Gastrocnemius medialis (tissue), 4 donors: ENCODE data around the gene OCIAD1. TPM values are rescaled to one million over a fixed set of nuclear protein-coding genes. Genes with fewer than 3 reads are reported as not detected.
"Not testable (repeated sequence)": the region's sequence is repeated elsewhere in the genome, so short reads cannot be mapped to it uniquely, and the experiment has no call there.

Experiments used
- ATAC-seq, 2 donors: fragments of 150-250 bp; one replicate each; pipeline ENCODE4 v1.9.1; 2016
- DNase-seq, 2 donors: peaks; one replicate each; pipeline ENCODE4 v3.0.0-alpha.2; 2019
- H3K27ac ChIP-seq, 4 donors: fragments of 200-600 bp; sonication (generic); 1 replicate in 1 of 4; 2 replicates in 3 of 4; pipeline ENCODE4 v1.5.1; 2016 to 2018; ENCODE audit warnings: mild to moderate bottlenecking in 2 of 4, moderate library complexity in 1 of 4
- H3K27me3 ChIP-seq, 3 donors: fragments of 200-600 bp; sonication (generic) in 2 of 3; 1 replicate in 1 of 3; 2 replicates in 2 of 3; pipeline versions ENCODE4 v1.5.1 to v1.6.0; 2016 to 2019; ENCODE audit warnings: mild to moderate bottlenecking in 1 of 3, moderate library complexity in 1 of 3
- H3K36me3 ChIP-seq, 2 donors: fragments of 200-600 bp; sonication (generic) in 1 of 2; one replicate each; pipeline ENCODE4 v1.5.1; 2017 to 2018
- H3K4me1 ChIP-seq, 2 donors: fragments of 200-600 bp; sonication (generic) in 1 of 2; one replicate each; pipeline ENCODE4 v1.5.1; 2016 to 2017; ENCODE audit warnings: mild to moderate bottlenecking in 2 of 2
- H3K4me3 ChIP-seq, 4 donors: fragments of 200-600 bp; sonication (generic) in 3 of 4; 1 replicate in 1 of 4; 2 replicates in 3 of 4; pipeline ENCODE4 v1.5.1; 2016 to 2019; ENCODE audit warnings: mild to moderate bottlenecking in 2 of 4
- H3K9me3 ChIP-seq, 3 donors: fragments of 200-600 bp; sonication (generic) in 2 of 3; 1 replicate in 1 of 3; 2 replicates in 2 of 3; pipeline ENCODE4 v1.5.1; 2016 to 2019
- CTCF ChIP-seq, 5 experiments: fragments of 450-650 bp in 3 of 5; fragments of 200-600 bp in 2 of 5; sonication (generic) in 2 of 5; IDR thresholded peaks in 4 of 5; conservative IDR thresholded peaks in 1 of 5; 1 replicate in 4 of 5; 2 replicates in 1 of 5; pipeline ENCODE4 v1.5.1; 2016 to 2019; ENCODE audit warnings: antibody characterized with exemption in 5 of 5, mild to moderate bottlenecking in 3 of 5, moderate library complexity in 3 of 5
- POLR2A ChIP-seq, 2 donors: fragments of 450-650 bp; IDR thresholded peaks; one replicate each; pipeline ENCODE4 v1.6.1; 2017; ENCODE audit warnings: antibody characterized with exemption in 2 of 2, mild to moderate bottlenecking in 2 of 2, moderate library complexity in 2 of 2
- in situ Hi-C, 4 donors: fragments of 200-750 bp; cut with MboI; loops; one replicate each; pipeline versions ENCODE4 v1.15.0 to v1.8.0; 2017; ENCODE audit warnings: low sequenced_read_pairs in 4 of 4
- intact Hi-C: fragments of 100-400 bp; cut with DNase I; formaldehyde crosslinking; loops from one replicate; pipeline ENCODE4 v1.15.1; 2023; ENCODE audit warnings: low total_unique reads
- total RNA-seq, 4 donors: library from RNA; depleted of rRNA; stranded (reverse); fragments of >200 nt; gene quantifications; one replicate each; pipeline versions ENCODE4 v1.1.0 to v1.2.3, GENCODE V29; 2016

Gene OCIAD1
- total RNA-seq, 4 donors from 2014 or later, result 84.4 to 157 (median 126) TPM

- no peaks in the 10 kb centered on the region for H3K4me1 ChIP-seq
Measured at GRCh38 chr4:48854982-48855381, 24.1 kb downstream of the OCIAD1 start.

DNA sequence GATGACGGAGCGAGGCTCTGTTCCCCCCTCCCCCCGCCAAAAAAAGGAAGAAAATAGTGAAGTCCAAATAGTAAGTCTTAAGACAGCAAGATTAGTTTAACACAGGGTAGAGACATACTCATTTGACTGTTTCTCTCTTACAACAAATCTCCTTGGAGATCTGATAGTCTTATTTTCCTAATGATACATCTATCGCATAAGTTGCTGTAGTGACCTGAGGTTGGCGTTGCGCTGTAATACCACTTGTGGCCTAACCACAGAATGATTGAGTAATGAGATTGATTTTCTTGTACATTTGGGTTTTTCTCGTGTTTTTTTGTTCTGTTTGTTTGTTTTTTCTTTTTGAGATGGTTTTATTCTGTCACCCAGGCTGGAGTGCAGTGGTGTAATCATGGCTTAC lies 27.2 kb downstream of the OCIAD1 start:
- Histone ChIP-seq H3K4me3 (no peak overlapping the region), H3K9me3 (no peaks in the 10 kb centered on the region), H3K27ac (no peak overlapping the region), H3K27me3 (no peaks in the 10 kb centered on the region), H3K4me1 (no peaks in the 10 kb centered on the region), H3K36me3 (peaks cover 0 to 43% of the 10 kb centered on the region in 2 donors)
- in situ Hi-C loops (no loop called here), intact Hi-C loops (no loop called here)
- DNase-seq, result no peak
- ATAC-seq, result no peak
- TF ChIP-seq CTCF (IDR thresholded peaks at IDR 0.05 in 4 of 5, conservative IDR thresholded peaks at IDR 0.05 in 1 of 5), result no peak
- no peak for TF ChIP-seq POLR2A (IDR thresholded peaks at IDR 0.05)

More at GRCh38 chr4:48854982-48855381, 24.1 kb downstream of the OCIAD1 start:
- Histone ChIP-seq H3K9me3 (no peaks in the 10 kb centered on the region), H3K27me3 (no peaks in the 10 kb centered on the region), H3K36me3 (peaks cover 0 to 51% of the 10 kb centered on the region in 2 donors), H3K27ac (no peak overlapping the region), H3K4me3 (no peak overlapping the region)
- TF ChIP-seq POLR2A (IDR thresholded peaks at IDR 0.05), result no peak
- no peak for TF ChIP-seq CTCF (IDR thresholded peaks at IDR 0.05 in 4 of 5, conservative IDR thresholded peaks at IDR 0.05 in 1 of 5)
- in situ Hi-C loops (no loop called here), intact Hi-C loops (no loop called here)
- no peak for ATAC-seq
- no peak for DNase-seq

DNA sequence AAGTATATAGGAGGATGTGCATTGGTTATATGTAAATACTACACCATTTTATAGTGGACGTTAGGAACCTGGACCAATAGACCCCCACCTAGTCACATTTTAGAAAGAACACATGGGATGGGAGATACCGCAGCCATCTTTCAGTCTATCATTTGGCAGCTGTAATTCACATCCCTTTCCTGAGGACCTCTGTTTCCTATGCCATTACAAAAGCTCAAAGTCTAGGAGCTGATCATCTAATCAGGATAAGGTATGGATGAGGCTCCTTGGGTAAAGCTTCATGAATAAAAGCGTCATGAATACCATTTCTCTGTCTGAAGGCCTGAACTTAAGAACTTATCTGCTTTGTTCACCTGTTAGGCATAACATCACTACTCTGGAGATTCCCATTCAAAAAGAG lies 31.1 kb downstream of the OCIAD1 start:
- intact Hi-C loops, result no loop called here
- peaks cover 0 to 30% of the 10 kb centered on the region in 2 donors for H3K36me3 ChIP-seq
- no peaks in the 10 kb centered on the region for H3K9me3 ChIP-seq
- no peak overlapping the region for H3K27ac ChIP-seq
- H3K4me3 ChIP-seq, result no peak overlapping the region
- no peaks in the 10 kb centered on the region for H3K4me1 ChIP-seq
- no peak for DNase-seq
- TF ChIP-seq POLR2A (IDR thresholded peaks at IDR 0.05), result no peak
- TF ChIP-seq CTCF (IDR thresholded peaks at IDR 0.05 in 4 of 5, conservative IDR thresholded peaks at IDR 0.05 in 1 of 5), result no peak
- in situ Hi-C loops, result no loop called here
- no peaks in the 10 kb centered on the region for H3K27me3 ChIP-seq
- no peak for ATAC-seq

GRCh38 chr4:48862661-48863060 lies 31.8 kb downstream of the OCIAD1 start:
- Histone ChIP-seq H3K9me3 (no peaks in the 10 kb centered on the region), H3K27me3 (no peaks in the 10 kb centered on the region), H3K4me3 (no peak overlapping the region), H3K36me3 (peaks cover 0 to 30% of the 10 kb centered on the region in 2 donors), H3K4me1 (no peaks in the 10 kb centered on the region), H3K27ac (no peak overlapping the region)
- intact Hi-C loops (no loop called here), in situ Hi-C loops (no loop called here)
- TF ChIP-seq POLR2A (IDR thresholded peaks at IDR 0.05) (no peak), CTCF (IDR thresholded peaks at IDR 0.05 in 4 of 5, conservative IDR thresholded peaks at IDR 0.05 in 1 of 5) (no peak)
- DNase-seq, result no peak
- no peak for ATAC-seq

- no peak overlapping the region for H3K4me3 ChIP-seq
Measured at GRCh38 chr4:48863728-48864127, 32.8 kb downstream of the OCIAD1 start.

DNA sequence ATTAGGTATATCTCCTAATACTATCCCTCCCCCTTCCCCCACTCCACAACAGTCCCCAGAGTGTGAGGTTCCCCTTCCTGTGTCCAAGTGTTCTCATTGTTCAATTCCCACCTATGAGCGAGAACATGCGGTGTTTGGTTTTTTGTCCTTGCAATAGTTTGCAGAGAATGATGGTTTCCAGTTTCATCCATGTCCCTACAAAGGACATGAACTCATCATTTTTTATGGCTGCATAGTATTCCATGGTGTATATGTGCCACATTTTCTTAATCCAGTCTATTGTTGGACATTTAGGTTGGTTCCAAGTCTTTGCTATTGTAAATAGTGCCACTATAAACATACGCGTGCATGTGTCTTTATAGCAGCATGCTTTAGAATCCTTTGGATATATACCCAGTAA lies 33.8 kb downstream of the OCIAD1 start:
- ATAC-seq, H3K27me3 ChIP-seq, H3K9me3 ChIP-seq, DNase-seq, H3K4me3 ChIP-seq, in situ Hi-C loops, H3K4me1 ChIP-seq, intact Hi-C loops, H3K27ac ChIP-seq: not testable (repeated sequence)
- peaks cover 0 to 17% of the 10 kb centered on the region in 2 donors for H3K36me3 ChIP-seq

More at GRCh38 chr4:48863728-48864127, 32.8 kb downstream of the OCIAD1 start:
- Histone ChIP-seq H3K27ac (no peak overlapping the region), H3K27me3 (no peaks in the 10 kb centered on the region), H3K4me1 (no peaks in the 10 kb centered on the region), H3K36me3 (peaks cover 0 to 24% of the 10 kb centered on the region in 2 donors), H3K9me3 (no peaks in the 10 kb centered on the region)
- intact Hi-C loops, result no loop called here
- in situ Hi-C loops, result no loop called here
- ATAC-seq (no peak), DNase-seq (no peak)
- TF ChIP-seq CTCF (IDR thresholded peaks at IDR 0.05 in 4 of 5, conservative IDR thresholded peaks at IDR 0.05 in 1 of 5) (no peak), POLR2A (IDR thresholded peaks at IDR 0.05) (no peak)
